Upper lobe of left lung (tissue), 6 donors: Measurements from ENCODE around the gene ME1. TPM values are rescaled to one million over a fixed set of nuclear protein-coding genes. Genes with fewer than 3 reads are reported as not detected.
A peak's percentile ranks its signal among the peaks of the same experiment; 100 is the strongest.
"Not testable (repeated sequence)": the region's sequence is repeated elsewhere in the genome, so short reads cannot be mapped to it uniquely, and the experiment has no call there.

Experiments used
- ATAC-seq, 2 donors: fragments of 200-7000 bp; cut with Tn5 transposase; one replicate each; pipeline ENCODE4 v1.9.1; 2022; ENCODE audit warnings: mild to moderate bottlenecking in 2 of 2, moderate library complexity in 2 of 2; ENCODE audit not compliant: low FRiP score in 2 of 2
- DNase-seq, 2 donors: peaks; one replicate each; pipeline ENCODE4 v3.0.0-alpha.2; 2019 to 2020
- H3K27ac ChIP-seq, 4 donors: fragments of 200-600 bp; sonication (generic); one replicate each; pipeline ENCODE4 v1.5.1; 2016 to 2019
- H3K27me3 ChIP-seq, 4 donors: fragments of 200-600 bp; sonication (generic); one replicate each; pipeline ENCODE4 v1.5.1; 2017 to 2019
- H3K36me3 ChIP-seq, 4 donors: fragments of 200-600 bp; sonication (generic); one replicate each; pipeline ENCODE4 v1.5.1; 2016 to 2019
- H3K4me1 ChIP-seq, 4 donors: fragments of 200-600 bp; sonication (generic); one replicate each; pipeline ENCODE4 v1.5.1; 2018 to 2019
- H3K4me3 ChIP-seq, 4 donors: fragments of 200-600 bp; sonication (generic); one replicate each; pipeline ENCODE4 v1.5.1; 2017 to 2019; ENCODE audit warnings: mild to moderate bottlenecking in 2 of 4, moderate library complexity in 1 of 4
- H3K9me3 ChIP-seq, 4 donors: fragments of 200-600 bp; sonication (generic); one replicate each; pipeline ENCODE4 v1.5.1; 2018 to 2019
- EP300 ChIP-seq, 4 donors: sonication (generic); formaldehyde crosslinking; IDR thresholded peaks; one replicate each; pipeline ENCODE4 v1.5.1; 2017; ENCODE audit warnings: antibody characterized with exemption in 4 of 4, control low read depth in 2 of 4
- POLR2A ChIP-seq, 4 donors: fragments of 450-650 bp; IDR thresholded peaks; one replicate each; pipeline ENCODE4 v1.5.1; 2016 to 2017; ENCODE audit warnings: antibody characterized with exemption in 4 of 4, mild to moderate bottlenecking in 2 of 4
- POLR2AphosphoS5 ChIP-seq, 2 donors: sonication (generic); formaldehyde crosslinking; IDR thresholded peaks; one replicate each; pipeline ENCODE4 v1.5.1; 2017; ENCODE audit warnings: antibody characterized with exemption in 2 of 2
- WGBS, 2 donors: methylation state at CpG; one replicate each; pipeline ENCODE4 v1.1.5; 2017 to 2018; 5-methylcytosine and 5-hydroxymethylcytosine counted together
- total RNA-seq, 6 donors: library from RNA; depleted of rRNA in 4 of 6; stranded (reverse); fragments of >200 nt in 4 of 6; gene quantifications; one replicate each; pipeline versions ENCODE4 v1.1.0 to v1.2.1, GENCODE V29; 2016 to 2021
- TF ChIP-seq, protein P1 (sequence below), 6 experiments: fragments of 450-650 bp in 4 of 6; fragments of 200-600 bp in 2 of 6; sonication (generic) in 2 of 6; IDR thresholded peaks; one replicate each; pipeline ENCODE4 v1.5.1; 2016 to 2019; ENCODE audit warnings: antibody characterized with exemption in 6 of 6
- donor health status: DM: no; HTN: no; CAD: no; lungs with moderate emphysema.
- donor health status: DM: no; HTN: yes; CAD: no; lungs with severe emphysema.

ME1 gene
- total RNA-seq, 6 donors from 2014 or later = 12.0 to 16.8 (median 14.0) TPM

DNA sequence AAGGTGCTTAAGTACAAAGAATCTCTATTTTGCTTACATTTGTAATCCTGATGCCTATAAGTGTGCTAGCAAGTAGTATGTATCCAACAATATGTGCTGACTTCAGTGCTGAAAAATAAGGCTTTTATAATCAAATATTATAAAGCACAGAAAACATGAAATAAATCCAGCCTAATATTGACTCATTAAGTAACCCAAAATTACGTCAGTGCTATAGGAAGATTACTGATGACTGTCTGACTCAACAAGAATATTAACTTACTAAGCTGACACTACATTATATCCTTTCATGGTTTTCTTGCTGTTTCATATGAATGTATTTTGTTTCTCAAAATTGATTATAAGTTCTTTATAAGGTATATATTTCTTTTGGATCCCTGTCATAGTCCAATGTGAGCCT, 76.1 kb downstream of the ME1 start:
- ATAC-seq (no peak), DNase-seq (no peak)
- peaks cover 0 to 4% (median 2%) of the 10 kb centered on the region in 4 donors for H3K9me3 ChIP-seq
- no peak for TF ChIP-seq POLR2AphosphoS5 (IDR thresholded peaks at IDR 0.05)
- no peak for TF ChIP-seq POLR2A (IDR thresholded peaks at IDR 0.05)
- TF ChIP-seq, protein P1, sequence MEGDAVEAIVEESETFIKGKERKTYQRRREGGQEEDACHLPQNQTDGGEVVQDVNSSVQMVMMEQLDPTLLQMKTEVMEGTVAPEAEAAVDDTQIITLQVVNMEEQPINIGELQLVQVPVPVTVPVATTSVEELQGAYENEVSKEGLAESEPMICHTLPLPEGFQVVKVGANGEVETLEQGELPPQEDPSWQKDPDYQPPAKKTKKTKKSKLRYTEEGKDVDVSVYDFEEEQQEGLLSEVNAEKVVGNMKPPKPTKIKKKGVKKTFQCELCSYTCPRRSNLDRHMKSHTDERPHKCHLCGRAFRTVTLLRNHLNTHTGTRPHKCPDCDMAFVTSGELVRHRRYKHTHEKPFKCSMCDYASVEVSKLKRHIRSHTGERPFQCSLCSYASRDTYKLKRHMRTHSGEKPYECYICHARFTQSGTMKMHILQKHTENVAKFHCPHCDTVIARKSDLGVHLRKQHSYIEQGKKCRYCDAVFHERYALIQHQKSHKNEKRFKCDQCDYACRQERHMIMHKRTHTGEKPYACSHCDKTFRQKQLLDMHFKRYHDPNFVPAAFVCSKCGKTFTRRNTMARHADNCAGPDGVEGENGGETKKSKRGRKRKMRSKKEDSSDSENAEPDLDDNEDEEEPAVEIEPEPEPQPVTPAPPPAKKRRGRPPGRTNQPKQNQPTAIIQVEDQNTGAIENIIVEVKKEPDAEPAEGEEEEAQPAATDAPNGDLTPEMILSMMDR (IDR thresholded peaks at IDR 0.05) = no peak
- TF ChIP-seq EP300 (IDR thresholded peaks at IDR 0.05) = no peak
- H3K4me1 ChIP-seq = no peaks in the 10 kb centered on the region
- 81 to 84% methylated on average over 1 of the region's 1 CpG for WGBS, 2 donors
- no peak overlapping the region for H3K4me3 ChIP-seq
- no peaks in the 10 kb centered on the region for H3K36me3 ChIP-seq
- no peaks in the 10 kb centered on the region for H3K27me3 ChIP-seq
- H3K27ac ChIP-seq = no peak overlapping the region

DNA sequence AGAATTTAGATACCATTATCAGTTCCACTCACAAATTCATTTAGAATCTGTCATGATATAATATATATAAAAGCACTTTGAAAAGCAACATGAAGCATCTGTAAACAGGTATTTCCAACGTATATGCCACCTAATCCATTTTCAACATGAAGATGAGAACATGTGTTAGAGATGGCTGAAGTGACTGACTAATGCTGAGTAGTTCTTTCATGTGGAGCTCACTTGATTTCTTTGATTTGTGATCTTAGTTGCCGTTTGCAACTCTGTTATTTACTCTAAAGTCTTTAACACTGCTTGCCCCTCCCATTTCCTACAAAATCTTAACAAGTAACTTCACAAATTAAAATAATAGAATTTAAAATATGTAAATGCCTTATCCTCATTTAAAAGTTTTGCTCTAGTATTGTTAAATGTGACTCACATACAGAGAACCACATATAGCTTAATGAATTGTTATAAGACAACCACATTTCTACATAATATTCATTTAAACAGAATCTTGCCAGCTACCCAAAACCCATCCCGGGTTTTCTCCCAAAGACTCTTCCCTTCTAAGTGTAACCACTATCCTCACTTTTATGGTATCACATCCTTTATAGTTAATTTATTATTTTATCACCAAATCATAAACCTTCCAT, 78.3 kb downstream of the ME1 start:
- WGBS, 2 donors = 69 to 74% methylated on average over 3 of the region's 3 CpGs
- no peaks in the 10 kb centered on the region for H3K27me3 ChIP-seq
- no peaks in the 10 kb centered on the region for H3K4me1 ChIP-seq
- no peak overlapping the region for H3K4me3 ChIP-seq
- H3K27ac ChIP-seq = no peak overlapping the region
- no peaks in the 10 kb centered on the region for H3K36me3 ChIP-seq
- DNase-seq = no peak
- no peak for ATAC-seq
- H3K9me3 ChIP-seq = no peaks in the 10 kb centered on the region
- TF ChIP-seq POLR2AphosphoS5 (IDR thresholded peaks at IDR 0.05) = no peak
- TF ChIP-seq, protein P1 (IDR thresholded peaks at IDR 0.05) = no peak
- TF ChIP-seq POLR2A (IDR thresholded peaks at IDR 0.05) = no peak
- no peak for TF ChIP-seq EP300 (IDR thresholded peaks at IDR 0.05)

DNA sequence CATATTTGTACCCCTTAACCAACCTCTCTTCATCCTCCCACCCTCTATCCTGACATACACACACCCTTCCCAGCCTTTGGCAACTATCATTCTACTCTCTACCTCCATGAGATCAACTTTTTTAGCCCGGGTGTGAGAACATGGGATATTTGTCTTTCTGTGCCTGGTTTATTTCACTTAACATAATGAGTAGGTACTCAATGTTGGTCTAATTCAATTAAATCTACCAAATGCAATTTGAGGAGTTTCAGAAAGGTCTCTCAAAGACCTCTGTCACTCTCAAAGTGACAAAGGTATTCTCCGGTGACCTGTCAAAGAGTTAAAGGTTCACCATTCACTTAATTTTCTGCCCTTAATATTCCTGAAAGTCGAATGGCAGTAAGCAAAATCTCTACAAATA, 87.7 kb downstream of the ME1 start:
- ATAC-seq = no peak
- no peaks in the 10 kb centered on the region for H3K4me1 ChIP-seq
- TF ChIP-seq POLR2A (IDR thresholded peaks at IDR 0.05) (no peak), EP300 (IDR thresholded peaks at IDR 0.05) (no peak), POLR2AphosphoS5 (IDR thresholded peaks at IDR 0.05) (no peak)
- TF ChIP-seq, protein P1 (IDR thresholded peaks at IDR 0.05) = no peak
- no peaks in the 10 kb centered on the region for H3K27me3 ChIP-seq
- no peaks in the 10 kb centered on the region for H3K36me3 ChIP-seq
- no peaks in the 10 kb centered on the region for H3K9me3 ChIP-seq
- DNase-seq = no peak
- no peak overlapping the region for H3K4me3 ChIP-seq
- H3K27ac ChIP-seq = no peak overlapping the region
- WGBS, 2 donors = 83 to 89% methylated on average over 3 of the region's 3 CpGs

GRCh38 chr6:83341765-83342164, 89.1 kb downstream of the ME1 start:
- no peaks in the 10 kb centered on the region for H3K4me1 ChIP-seq
- no peak for TF ChIP-seq POLR2A (IDR thresholded peaks at IDR 0.05)
- TF ChIP-seq, protein P1 (IDR thresholded peaks at IDR 0.05) = no peak
- TF ChIP-seq EP300 (IDR thresholded peaks at IDR 0.05) = no peak
- no peak for TF ChIP-seq POLR2AphosphoS5 (IDR thresholded peaks at IDR 0.05)
- no peaks in the 10 kb centered on the region for H3K9me3 ChIP-seq
- no peak overlapping the region for H3K27ac ChIP-seq
- H3K36me3 ChIP-seq = no peaks in the 10 kb centered on the region
- H3K4me3 ChIP-seq = no peak overlapping the region
- ATAC-seq (no peak), DNase-seq (no peak)
- 82 to 88% methylated on average over 2 of the region's 2 CpGs for WGBS, 2 donors
- no peaks in the 10 kb centered on the region for H3K27me3 ChIP-seq

- not testable (repeated sequence) for H3K27me3 ChIP-seq, H3K4me3 ChIP-seq, H3K9me3 ChIP-seq, ATAC-seq, H3K27ac ChIP-seq, H3K36me3 ChIP-seq, H3K4me1 ChIP-seq
- peak in 1 of 2 donors; percentile 57 for DNase-seq
- WGBS, 2 donors = 93 to 96% methylated on average over 6 to 8 of the region's 24 CpGs
Observed at GRCh38 chr6:83333916-83334315, 96.9 kb downstream of the ME1 start.
